NCI-H187 (cell line): ENCODE measurements around the gene LCA5.
"Not testable (repeated sequence)": the region's sequence is repeated elsewhere in the genome, so short reads cannot be mapped to it uniquely, and the experiment has no call there.

Experiments used
- DNase-seq, 2 experiments: peaks; one replicate each; lab custom pipeline; 2025; lab: John Stamatoyannopoulos, UW

The LCA5 gene

GRCh38 chr6:79466207-79466834, 70.9 kb downstream of the LCA5 start:
- no peak for DNase-seq

DNA sequence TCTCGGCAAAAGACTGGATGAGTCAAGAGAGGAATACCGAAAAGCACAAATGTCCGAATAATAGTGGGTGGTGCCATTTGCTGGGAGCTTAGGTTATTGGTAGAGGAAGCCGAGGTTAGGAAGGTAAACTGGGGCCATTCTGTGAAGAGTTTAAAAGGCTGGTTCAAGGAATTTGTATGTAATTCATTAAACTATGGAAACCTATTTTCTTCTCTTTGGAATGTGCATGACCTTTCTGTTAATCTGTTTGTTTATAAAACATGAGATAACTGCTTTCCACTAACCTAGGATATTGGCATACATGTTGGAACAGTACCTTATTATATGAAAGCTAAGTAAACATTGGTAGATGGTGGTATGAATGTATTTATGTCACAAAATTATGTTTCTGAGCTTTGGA, 71.8 kb downstream of the LCA5 start:
- no peak for DNase-seq

DNA sequence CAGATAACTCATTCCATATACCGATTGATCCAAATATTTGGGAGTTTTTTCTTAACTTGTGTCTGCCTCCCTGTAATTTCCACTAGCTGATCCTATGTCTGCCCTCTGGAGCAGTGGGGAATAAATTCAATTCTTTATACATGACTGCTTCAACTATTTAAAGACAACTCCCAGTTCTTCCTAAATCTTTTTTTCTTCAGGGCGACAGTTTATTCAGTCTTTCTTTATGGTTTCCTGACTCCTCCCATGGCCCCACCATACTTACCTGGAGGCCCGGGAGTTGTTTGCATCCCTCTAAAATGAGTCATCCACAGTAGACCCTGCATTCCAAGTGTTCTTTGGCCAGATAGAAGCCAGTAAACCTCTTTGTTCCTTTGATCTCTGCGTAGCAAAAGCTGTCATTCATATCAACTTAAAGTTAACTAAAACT, 73.6 kb downstream of the LCA5 start:
- DNase-seq, result no peak

DNA sequence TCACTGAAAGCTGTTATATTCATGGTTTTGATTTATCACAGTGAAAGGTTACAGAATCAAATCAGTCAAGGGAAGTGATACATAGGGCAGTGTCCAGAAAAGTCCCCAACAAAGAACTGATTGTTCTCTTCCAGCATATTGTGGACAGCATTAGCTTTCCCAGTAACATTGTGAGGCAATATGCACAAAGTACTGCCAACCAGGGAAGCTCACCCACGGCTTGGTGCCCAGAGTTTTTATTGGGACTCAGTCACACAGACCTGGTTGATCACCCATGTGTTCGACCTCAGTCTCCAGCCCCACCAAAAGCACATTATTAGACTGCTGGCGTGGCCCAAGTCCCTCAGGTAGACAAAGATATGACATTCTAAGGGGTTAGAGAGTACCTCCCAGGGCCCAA, 76.0 kb downstream of the LCA5 start:
- DNase-seq, result no peak

- DNase-seq, result no peak
Measured at GRCh38 chr6:79455446-79455845, 81.8 kb downstream of the LCA5 start.

GRCh38 chr6:79453558-79454042, 83.6 kb downstream of the LCA5 start:
- no peak for DNase-seq

DNA sequence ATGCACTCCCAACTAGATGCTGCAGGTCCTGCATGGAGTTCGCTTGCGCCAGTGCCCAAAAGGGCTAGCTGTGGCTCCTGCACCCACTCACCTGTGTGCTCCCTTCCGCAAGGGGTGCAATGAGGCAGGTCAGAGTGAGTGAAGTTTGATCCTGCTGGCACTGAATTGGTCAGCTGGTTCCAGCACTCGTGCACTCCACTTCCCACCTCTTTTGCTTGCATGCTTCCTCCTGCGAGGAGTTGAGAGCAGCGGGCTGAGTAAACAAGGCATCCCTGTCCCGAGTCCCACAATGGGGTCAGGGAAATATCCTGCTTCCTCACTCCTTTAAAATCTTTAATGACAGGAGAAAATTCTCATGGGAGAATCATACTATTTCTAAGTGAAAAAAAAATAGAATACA, 86.2 kb downstream of the LCA5 start:
- DNase-seq, result no peak

GRCh38 chr6:79446006-79446405, 91.2 kb downstream of the LCA5 start:
- no peak for DNase-seq

GRCh38 chr6:79443876-79444275, 93.4 kb downstream of the LCA5 start:
- not testable (repeated sequence) for DNase-seq

- DNase-seq, result no peak
Measured at GRCh38 chr6:79441192-79441591, 96.0 kb downstream of the LCA5 start.

- DNase-seq, result no peak
Measured at GRCh38 chr6:79440598-79440997, 96.6 kb downstream of the LCA5 start.

- no peak for DNase-seq
Measured at GRCh38 chr6:79438030-79438429, 99.2 kb downstream of the LCA5 start.

- no peak for DNase-seq
Measured at GRCh38 chr6:79436241-79436640, 101.0 kb downstream of the LCA5 start.

GRCh38 chr6:79435746-79436145, 101.5 kb downstream of the LCA5 start:
- DNase-seq, result no peak
